Aorta (tissue), 5 donors: Measurements from ENCODE around the gene RNF113B. TPM values are rescaled to one million over a fixed set of nuclear protein-coding genes. Genes with fewer than 3 reads are reported as not detected.
A peak's percentile ranks its signal among the peaks of the same experiment; 100 is the strongest.

Experiments used
- ATAC-seq: fragments of 200-7000 bp; cut with Tn5 transposase; one replicate; pipeline ENCODE4 v1.9.1; 2022; ENCODE audit warnings: moderate library complexity; ENCODE audit not compliant: low FRiP score
- DNase-seq, 2 donors: peaks; one replicate each; pipeline ENCODE4 v3.0.0-alpha.2; 2020
- H3K27ac ChIP-seq, 2 donors: one replicate each; pipeline ENCODE4 v1.5.1; 2013; ENCODE audit warnings: low read length in 2 of 2, mild to moderate bottlenecking in 2 of 2, moderate library complexity in 2 of 2, control low read depth in 1 of 2, inconsistent platforms in 1 of 2, low read depth in 1 of 2
- H3K27me3 ChIP-seq, 2 donors: one replicate each; pipeline ENCODE4 v1.6.1; 2013; ENCODE audit warnings: control low read depth in 1 of 2, low read length in 1 of 2, mild to moderate bottlenecking in 1 of 2, moderate library complexity in 1 of 2; ENCODE audit not compliant: insufficient read depth in 2 of 2, control insufficient read depth in 1 of 2
- H3K36me3 ChIP-seq, 2 donors: one replicate each; pipeline ENCODE4 v1.6.1; 2013; ENCODE audit warnings: control low read depth in 1 of 2, low read length in 1 of 2, mild to moderate bottlenecking in 1 of 2; ENCODE audit not compliant: insufficient read depth in 2 of 2, control insufficient read depth in 1 of 2
- H3K4me1 ChIP-seq, 2 donors: one replicate each; pipeline ENCODE4 v1.6.1; 2013; ENCODE audit warnings: low read length in 2 of 2, control low read depth in 1 of 2, mild to moderate bottlenecking in 1 of 2, moderate library complexity in 1 of 2; ENCODE audit not compliant: insufficient read depth in 2 of 2, control insufficient read depth in 1 of 2
- H3K4me3 ChIP-seq, 2 donors: one replicate each; pipeline ENCODE4 v1.5.1; 2013; ENCODE audit warnings: low read length in 2 of 2, control low read depth in 1 of 2, mild to moderate bottlenecking in 1 of 2
- H3K9me3 ChIP-seq: one replicate; pipeline ENCODE4 v1.6.1; 2013; ENCODE audit warnings: mild to moderate bottlenecking, low read length; ENCODE audit not compliant: control insufficient read depth
- WGBS, 2 donors: extraction: QIAGEN DNeasy Blood & Tissue Kit; methylation state at CpG; one replicate each; pipeline ENCODE4 v1.1.7; 2013; 5-methylcytosine and 5-hydroxymethylcytosine counted together
- intact Hi-C, 2 donors: fragments of 100-400 bp; cut with DNase I; formaldehyde crosslinking; loops; one replicate each; pipeline versions ENCODE4 v1.14.2 to v1.15.0; 2022
- polyA plus RNA-seq, 2 donors: library from polyadenylated mRNA; stranded (reverse); fragments of 200-250 nt; gene quantifications; one replicate each; pipeline ENCODE4 v1.2.3, GENCODE V29; 2013
- total RNA-seq, 2 donors: library from RNA; stranded (reverse); fragmentation: NEBNext Ultra II Directional; extraction: Animal tissue kit (Norgen Biotek cat#: 25700); gene quantifications; one replicate each; pipeline ENCODE4 v1.2.1, GENCODE V29; 2021
- donor health status: healthy with polysubstance abuse.
- donor health status: Bipolar disorder and iron deficiency.
- donor health status: DM: no; HTN: no; CAD: no.
- donor health status: DM: no; HTN: no; CAD: no.
- donor health status: DM: yes; HTN: yes; CAD: no.

RNF113B gene
- total and polyA plus RNA-seq, 4 donors, result not detected

DNA sequence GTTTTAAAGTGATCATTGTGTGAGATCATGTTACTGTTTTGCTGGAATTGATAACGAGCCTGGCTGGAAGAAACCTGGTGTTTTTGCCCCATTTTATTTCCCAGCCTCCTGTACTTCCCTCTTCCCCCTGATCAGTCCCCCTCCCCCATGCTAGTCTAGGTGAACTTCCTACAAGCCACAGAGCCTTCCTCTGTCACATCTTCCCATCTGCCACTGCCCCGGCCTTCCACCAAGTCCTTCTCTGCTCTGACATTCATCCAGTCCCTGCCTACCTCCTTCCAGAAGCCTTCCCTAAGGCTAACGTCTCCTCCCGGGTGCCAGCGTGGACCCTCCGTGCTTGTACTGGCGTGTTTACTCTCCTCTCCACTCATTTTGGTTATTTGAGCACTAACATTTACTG lies 19.9 kb downstream of the RNF113B start:
- Histone ChIP-seq H3K4me1 (no peaks in the 10 kb centered on the region), H3K4me3 (no peak overlapping the region), H3K27me3 (peaks cover 0 to 1% of the 10 kb centered on the region in 2 donors), H3K9me3 (no peaks in the 10 kb centered on the region), H3K36me3 (no peaks in the 10 kb centered on the region), H3K27ac (no peak overlapping the region)
- ATAC-seq (no peak), DNase-seq (no peak)
- 69 to 70% methylated on average over 7 of the region's 7 CpGs for WGBS, 2 donors
- intact Hi-C loops, result no loop called here

GRCh38 chr13:98156259-98156658 lies 20.8 kb downstream of the RNF113B start:
- Histone ChIP-seq H3K36me3 (no peaks in the 10 kb centered on the region), H3K27ac (no peak overlapping the region), H3K27me3 (peaks cover 0 to 1% of the 10 kb centered on the region in 2 donors), H3K9me3 (no peaks in the 10 kb centered on the region), H3K4me1 (no peaks in the 10 kb centered on the region), H3K4me3 (no peak overlapping the region)
- ATAC-seq (no peak), DNase-seq (no peak)
- intact Hi-C loops, result no loop called here
- WGBS, 2 donors, result 69 to 70% methylated on average over 2 of the region's 2 CpGs

GRCh38 chr13:98155475-98156109 lies 21.5 kb downstream of the RNF113B start:
- DNase-seq (no peak), ATAC-seq (no peak)
- 59 to 64% methylated on average over 5 of the region's 5 CpGs for WGBS, 2 donors
- Histone ChIP-seq H3K36me3 (no peaks in the 10 kb centered on the region), H3K9me3 (no peaks in the 10 kb centered on the region), H3K4me3 (no peak overlapping the region), H3K27ac (no peak overlapping the region), H3K27me3 (peaks cover 0 to 1% of the 10 kb centered on the region in 2 donors), H3K4me1 (no peaks in the 10 kb centered on the region)
- intact Hi-C loops, result no loop called here

DNA sequence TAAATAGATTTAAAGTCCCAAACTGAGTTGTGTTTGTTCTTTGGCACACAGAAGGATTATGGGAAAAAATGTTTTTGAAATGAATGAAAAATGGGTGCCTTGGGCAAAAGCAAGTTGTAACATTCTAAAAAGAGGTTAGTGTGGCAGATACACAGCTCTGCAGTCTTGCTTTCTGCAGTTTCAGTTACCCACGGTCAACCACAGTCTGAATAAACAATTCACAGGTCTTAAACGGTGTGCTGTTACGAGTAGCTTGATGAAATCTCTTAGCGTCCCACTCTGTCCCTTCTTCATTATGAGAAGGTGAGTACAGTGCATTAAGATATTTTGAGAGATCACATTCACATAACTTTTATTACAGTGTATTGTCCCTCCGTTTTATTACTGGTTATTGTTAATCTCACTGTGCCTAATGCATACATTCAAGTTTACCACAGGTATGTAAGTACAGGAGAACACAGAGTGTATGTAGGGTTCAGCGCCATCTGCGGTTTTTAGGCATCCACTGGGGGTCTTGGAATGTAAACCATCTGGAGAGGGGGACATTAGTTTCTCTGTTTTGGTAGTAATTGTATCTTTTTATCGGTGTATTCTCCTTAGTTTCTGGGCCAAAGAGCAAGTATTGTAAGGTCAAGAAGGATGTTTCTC lies 26.1 kb downstream of the RNF113B start:
- WGBS, 2 donors, result 66% methylated on average over 8 of the region's 8 CpGs
- no peaks in the 10 kb centered on the region for H3K4me1 ChIP-seq
- no peaks in the 10 kb centered on the region for H3K9me3 ChIP-seq
- no peak for ATAC-seq
- no peak for DNase-seq
- no peak overlapping the region for H3K4me3 ChIP-seq
- no peaks in the 10 kb centered on the region for H3K27me3 ChIP-seq
- no peak overlapping the region for H3K27ac ChIP-seq
- H3K36me3 ChIP-seq, result no peaks in the 10 kb centered on the region
- intact Hi-C loops, result no loop called here

- Histone ChIP-seq H3K9me3 (no peaks in the 10 kb centered on the region), H3K27ac (no peak overlapping the region), H3K36me3 (no peaks in the 10 kb centered on the region), H3K4me1 (no peaks in the 10 kb centered on the region), H3K27me3 (no peaks in the 10 kb centered on the region), H3K4me3 (no peak overlapping the region)
- DNase-seq (no peak), ATAC-seq (no peak)
- WGBS, 2 donors, result 73 to 76% methylated on average over 5 of the region's 5 CpGs
- intact Hi-C loops, result loop anchor here (10.0 kb wide), 2 partner anchors 67 to 297 kb away; no protein-coding TSS in a partner anchor
These were observed 29.5 kb downstream of the RNF113B start for GRCh38 chr13:98147521-98147920.

DNA sequence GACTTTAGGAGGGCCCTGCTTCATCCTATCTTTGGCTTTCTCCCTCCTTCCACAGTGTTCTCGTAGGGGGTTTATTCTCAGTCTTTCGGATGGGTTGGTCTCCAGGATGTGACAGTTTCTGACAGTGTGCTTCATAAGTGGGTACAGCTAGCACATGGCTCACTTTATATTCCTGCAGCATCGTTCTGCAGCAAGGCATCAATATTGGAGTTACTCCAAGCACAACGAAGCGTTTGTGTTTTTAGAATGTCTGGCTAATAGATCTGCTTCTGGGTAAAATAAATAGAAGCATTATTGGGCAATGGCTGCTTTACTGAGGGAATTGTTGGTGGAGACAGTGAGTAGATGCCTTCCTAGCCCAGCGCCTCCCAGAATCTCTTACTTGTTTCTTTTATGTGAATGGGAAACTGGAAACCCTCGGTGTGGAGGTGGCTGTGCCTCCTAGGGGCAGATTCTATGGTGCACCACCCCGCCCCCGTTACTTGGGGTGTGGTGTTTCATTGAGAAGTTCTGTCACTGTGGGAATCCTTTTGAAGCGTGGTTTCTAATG lies 32.2 kb downstream of the RNF113B start:
- intact Hi-C loops, result loop anchor here (10.0 kb wide), 2 partner anchors 70 to 300 kb away; no protein-coding TSS in a partner anchor
- WGBS, 2 donors, result 23 to 24% methylated on average over 10 of the region's 10 CpGs
- Histone ChIP-seq H3K36me3 (no peaks in the 10 kb centered on the region), H3K4me3 (peak overlapping the region in 1 of 2 donors; percentile 16), H3K9me3 (no peaks in the 10 kb centered on the region), H3K27ac (no peak overlapping the region), H3K4me1 (no peaks in the 10 kb centered on the region), H3K27me3 (no peaks in the 10 kb centered on the region)
- no peak for ATAC-seq
- DNase-seq, result no peak

- Histone ChIP-seq H3K36me3 (no peaks in the 10 kb centered on the region), H3K9me3 (no peaks in the 10 kb centered on the region), H3K27ac (no peak overlapping the region), H3K4me3 (peak overlapping the region; percentile 62 to 95), H3K27me3 (no peaks in the 10 kb centered on the region), H3K4me1 (no peaks in the 10 kb centered on the region)
- intact Hi-C loops, result loop anchor here (10.0 kb wide), 2 partner anchors 71 to 301 kb away; no protein-coding TSS in a partner anchor
- 17 to 19% methylated on average over 21 of the region's 21 CpGs for WGBS, 2 donors
- ATAC-seq (no peak), DNase-seq (no peak)
These were observed 32.9 kb downstream of the RNF113B start for GRCh38 chr13:98144027-98144741.

GRCh38 chr13:98143601-98144026 lies 33.5 kb downstream of the RNF113B start:
- 1 to 2% methylated on average over 46 to 60 of the region's 60 CpGs for WGBS, 2 donors
- H3K27me3 ChIP-seq, result no peaks in the 10 kb centered on the region
- H3K4me3 ChIP-seq, result peak overlapping the region; percentile 62 to 95
- no peaks in the 10 kb centered on the region for H3K36me3 ChIP-seq
- H3K4me1 ChIP-seq, result no peaks in the 10 kb centered on the region
- no peaks in the 10 kb centered on the region for H3K9me3 ChIP-seq
- no peak overlapping the region for H3K27ac ChIP-seq
- ATAC-seq (peak; percentile 12), DNase-seq (peak in 1 of 2 donors; percentile 78)
- intact Hi-C loops, result loop anchor here (10.0 kb wide), 2 partner anchors 71 to 301 kb away; no protein-coding TSS in a partner anchor
